GM12874 (cell line): Measurements from ENCODE around the gene FCN2.

Experiments used
- CTCF ChIP-seq: IDR thresholded peaks from 2 replicates; pipeline ENCODE4 v1.5.1; 2011; ENCODE audit warnings: low read depth, mild to moderate bottlenecking, control low read depth, low read length, moderate library complexity; ENCODE audit not compliant: insufficient read depth

The FCN2 gene

DNA sequence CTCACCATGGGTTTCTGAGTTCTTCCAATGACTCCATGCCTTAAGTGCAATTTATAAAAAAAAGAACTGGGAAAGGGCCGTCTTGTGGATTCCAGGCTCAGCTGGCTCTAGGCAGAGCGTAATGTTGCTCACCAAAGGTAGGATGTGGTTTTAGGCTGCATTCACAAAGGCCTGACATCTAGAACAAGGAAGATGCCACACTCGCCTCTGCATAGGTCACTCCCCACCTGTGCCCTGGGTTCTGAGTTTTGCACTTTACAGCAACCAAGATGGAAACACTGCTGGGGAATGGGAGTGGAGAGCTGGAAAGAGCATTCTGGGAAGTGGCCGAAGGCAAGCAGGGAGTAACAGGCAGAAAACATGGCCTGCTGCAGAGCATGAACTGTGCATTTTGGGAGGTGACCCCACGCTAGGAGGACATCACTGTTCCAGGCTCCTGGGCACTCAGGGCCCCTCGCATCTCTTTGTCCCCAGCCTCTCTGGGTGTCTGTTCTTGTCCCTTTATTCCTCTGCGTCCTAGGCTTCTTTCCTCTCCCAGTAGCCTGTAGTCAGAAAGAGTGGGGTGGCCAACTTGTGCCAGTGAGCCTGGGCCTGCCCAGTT lies 12.3 kb downstream of the FCN2 start:
- TF ChIP-seq CTCF, result no peak

- no peak for TF ChIP-seq CTCF
These were observed 13.7 kb downstream of the FCN2 start for GRCh38 chr9:134894136-134894860.

DNA sequence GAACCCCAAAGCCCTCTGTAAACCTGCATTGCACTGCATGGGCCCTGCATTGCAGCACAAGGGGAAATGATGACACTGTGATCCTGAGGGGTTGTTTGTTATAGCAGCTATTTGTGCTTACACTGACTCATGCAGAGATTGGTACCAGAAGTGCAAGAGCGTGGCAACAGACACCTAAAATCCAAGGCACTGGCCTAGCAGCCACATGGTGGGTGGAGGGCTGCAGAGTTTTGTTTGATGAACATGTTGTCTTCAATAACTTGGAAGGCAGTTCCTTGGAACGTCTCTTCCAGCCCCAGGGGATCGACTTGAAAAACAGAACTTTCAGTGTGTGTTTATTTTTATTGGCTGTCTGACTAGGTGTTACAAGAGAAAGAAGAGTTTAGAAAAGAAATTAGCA lies 14.5 kb downstream of the FCN2 start:
- TF ChIP-seq CTCF, result no peak

DNA sequence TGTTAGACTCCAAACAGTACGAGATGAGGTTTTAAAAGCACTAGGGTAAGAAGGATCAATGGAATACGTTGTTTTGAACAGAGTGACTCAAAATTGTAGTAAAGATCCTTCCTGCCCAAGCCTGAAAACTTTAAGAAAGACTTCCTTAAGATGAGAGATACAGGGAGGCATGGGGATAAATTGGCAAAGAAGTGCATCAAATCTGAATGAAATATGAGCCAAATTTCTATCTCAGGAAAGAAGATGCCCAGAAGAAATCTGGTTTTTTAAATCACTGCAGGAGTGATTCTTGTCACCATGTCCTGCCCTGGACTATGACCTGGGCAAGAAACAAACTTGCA lies 14.9 kb downstream of the FCN2 start:
- no peak for TF ChIP-seq CTCF

DNA sequence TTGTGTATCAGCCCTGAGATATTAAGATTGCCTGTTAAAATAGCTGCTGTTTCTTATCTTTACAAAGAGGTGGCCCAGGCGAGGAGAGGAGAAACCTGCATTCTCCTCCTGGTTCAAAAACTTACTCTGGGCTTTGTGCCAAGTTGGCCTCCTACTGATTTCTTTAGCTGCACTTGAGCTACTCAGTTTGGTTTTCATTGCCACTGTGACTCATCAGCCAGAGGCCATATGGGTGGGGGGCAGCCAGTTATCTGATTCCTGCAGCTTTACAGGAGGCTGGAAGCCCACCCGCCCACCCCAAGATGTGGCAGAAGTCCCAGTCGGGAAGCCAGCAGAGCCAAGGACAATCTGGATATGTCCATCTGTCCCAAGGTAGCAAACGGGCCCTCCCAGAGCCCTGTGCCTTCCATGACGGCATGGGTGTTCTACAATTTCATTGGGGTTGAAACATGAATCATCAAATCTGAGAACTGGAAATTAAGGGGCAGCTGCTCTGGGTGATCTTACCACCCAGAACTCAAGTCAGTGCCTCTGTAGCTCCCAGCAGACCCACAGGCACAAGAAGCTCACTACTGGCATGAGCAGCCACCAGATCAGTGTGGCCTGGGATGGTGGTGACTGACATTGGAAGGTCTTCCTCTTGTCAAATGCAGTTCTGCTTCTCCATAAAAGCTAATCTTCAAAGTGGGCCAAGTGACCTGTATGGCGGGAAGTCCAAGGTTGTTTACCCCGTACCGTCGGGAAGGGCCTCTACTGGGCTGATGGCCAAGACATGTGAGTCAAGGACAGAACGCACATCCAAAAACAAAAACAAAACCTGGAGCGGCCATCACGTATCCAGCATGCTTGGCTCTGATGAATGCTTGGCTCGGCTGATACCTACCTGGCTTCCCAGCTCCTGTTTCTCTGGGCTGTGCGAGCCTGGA lies 15.6 kb downstream of the FCN2 start:
- TF ChIP-seq CTCF, result no peak

GRCh38 chr9:134896834-134897583 lies 16.4 kb downstream of the FCN2 start:
- no peak for TF ChIP-seq CTCF
